Thyroid gland (tissue), 4 donors: ENCODE data around the gene SLC1A5.

Experiments used
- POLR2A ChIP-seq, 2 donors: fragments of 450-650 bp; IDR thresholded peaks; one replicate each; pipeline ENCODE4 v1.6.1; 2017; ENCODE audit warnings: antibody characterized with exemption in 2 of 2, mild to moderate bottlenecking in 2 of 2, moderate library complexity in 1 of 2
- TF ChIP-seq, protein P1 (sequence below), 6 experiments: fragments of 200-600 bp in 3 of 6; fragments of 450-650 bp in 3 of 6; sonication (generic) in 3 of 6; IDR thresholded peaks; one replicate each; pipeline ENCODE4 v1.5.1; 2016 to 2019; ENCODE audit warnings: antibody characterized with exemption in 6 of 6, mild to moderate bottlenecking in 2 of 6, inconsistent platforms in 1 of 6, moderate library complexity in 1 of 6

DNA sequence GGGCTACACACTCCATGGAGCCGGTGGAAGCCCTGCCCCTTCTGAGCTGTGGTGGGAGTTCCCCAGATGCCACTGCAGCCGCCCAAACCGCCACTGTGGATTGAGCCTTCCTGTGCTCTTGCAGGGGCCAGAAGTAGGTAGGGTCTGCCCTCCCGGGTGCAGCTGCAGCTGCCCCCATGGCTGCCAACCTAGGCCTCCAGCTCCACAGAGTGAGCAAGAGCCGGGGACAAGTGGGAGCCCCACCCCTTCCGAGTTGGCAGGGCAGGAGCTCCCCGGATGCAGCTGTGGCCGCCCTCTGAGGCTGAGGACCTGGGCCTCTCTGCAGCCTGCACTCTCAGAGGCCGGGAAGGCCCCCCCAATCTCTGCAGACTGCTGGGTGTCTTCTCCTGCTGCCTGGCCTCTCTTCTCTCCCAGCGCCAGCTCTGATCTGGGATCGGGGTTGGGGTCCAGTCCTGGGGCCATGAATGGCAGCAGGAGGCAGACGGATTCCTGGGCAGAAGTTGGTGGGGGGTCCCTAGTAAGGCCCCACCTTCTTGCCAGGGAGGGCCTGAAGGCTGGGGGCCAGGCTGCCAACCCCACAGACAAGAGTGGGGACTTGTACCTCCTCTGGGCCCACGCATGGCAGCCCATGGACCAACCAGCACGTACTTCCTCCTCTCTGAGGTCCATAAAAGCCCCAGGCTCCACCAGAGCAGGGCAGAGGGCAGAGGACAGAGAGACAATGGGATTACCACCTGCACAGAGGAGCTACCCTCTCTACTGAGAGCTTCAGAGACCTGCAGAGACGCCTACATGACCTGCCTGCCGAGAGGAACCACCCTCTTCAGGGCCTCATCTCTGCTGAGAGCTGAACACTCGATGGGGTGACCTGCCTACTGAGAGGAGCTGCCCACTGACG, 33.4 kb upstream of the SLC1A5 start:
- TF ChIP-seq, protein P1, sequence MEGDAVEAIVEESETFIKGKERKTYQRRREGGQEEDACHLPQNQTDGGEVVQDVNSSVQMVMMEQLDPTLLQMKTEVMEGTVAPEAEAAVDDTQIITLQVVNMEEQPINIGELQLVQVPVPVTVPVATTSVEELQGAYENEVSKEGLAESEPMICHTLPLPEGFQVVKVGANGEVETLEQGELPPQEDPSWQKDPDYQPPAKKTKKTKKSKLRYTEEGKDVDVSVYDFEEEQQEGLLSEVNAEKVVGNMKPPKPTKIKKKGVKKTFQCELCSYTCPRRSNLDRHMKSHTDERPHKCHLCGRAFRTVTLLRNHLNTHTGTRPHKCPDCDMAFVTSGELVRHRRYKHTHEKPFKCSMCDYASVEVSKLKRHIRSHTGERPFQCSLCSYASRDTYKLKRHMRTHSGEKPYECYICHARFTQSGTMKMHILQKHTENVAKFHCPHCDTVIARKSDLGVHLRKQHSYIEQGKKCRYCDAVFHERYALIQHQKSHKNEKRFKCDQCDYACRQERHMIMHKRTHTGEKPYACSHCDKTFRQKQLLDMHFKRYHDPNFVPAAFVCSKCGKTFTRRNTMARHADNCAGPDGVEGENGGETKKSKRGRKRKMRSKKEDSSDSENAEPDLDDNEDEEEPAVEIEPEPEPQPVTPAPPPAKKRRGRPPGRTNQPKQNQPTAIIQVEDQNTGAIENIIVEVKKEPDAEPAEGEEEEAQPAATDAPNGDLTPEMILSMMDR (IDR thresholded peaks at IDR 0.05) = no peak
- no peak for TF ChIP-seq POLR2A (IDR thresholded peaks at IDR 0.05)
